Femur (tissue), 1 donor: ENCODE measurements around the gene SNAP47.

ENCODE experiments used
- DNase-seq: peaks from one replicate; pipeline ENCODE4 v3.0.0-alpha.2; 2017

The SNAP47 gene

GRCh38 chr1:227803933-227804332, 68.7 kb downstream of the SNAP47 start:
- DNase-seq = no peak

GRCh38 chr1:227805606-227806197, 70.5 kb downstream of the SNAP47 start:
- DNase-seq = no peak

GRCh38 chr1:227808566-227808965, 73.3 kb downstream of the SNAP47 start:
- DNase-seq = no peak

GRCh38 chr1:227809026-227809425, 73.8 kb downstream of the SNAP47 start:
- no peak for DNase-seq

- DNase-seq = no peak
These were observed 78.7 kb downstream of the SNAP47 start for GRCh38 chr1:227813962-227814361.

- DNase-seq = no peak
These were observed 80.5 kb downstream of the SNAP47 start, which contains the start of gene PRSS38 for GRCh38 chr1:227815468-227816409. Gene PRSS38, plus strand, starts transcription at chr1:227815675. Its CDS starts 42 bp downstream, at chr1:227815717.

- DNase-seq = no peak
These were observed 81.7 kb downstream of the SNAP47 start for GRCh38 chr1:227816750-227817446.

- DNase-seq = no peak
These were observed 88.3 kb downstream of the SNAP47 start for GRCh38 chr1:227823537-227823936.

- DNase-seq = no peak
These were observed 89.0 kb downstream of the SNAP47 start for GRCh38 chr1:227824204-227824603.

- DNase-seq = no peak
These were observed 93.6 kb downstream of the SNAP47 start for GRCh38 chr1:227828786-227829185.
